GM18867 (cell line): ENCODE data around the gene BTG2.
A peak's percentile ranks its signal among the peaks of the same experiment; 100 is the strongest.
"Not testable (repeated sequence)": the region's sequence is repeated elsewhere in the genome, so short reads cannot be mapped to it uniquely, and the experiment has no call there.

Experiments
- ATAC-seq: cut with Tn5 transposase; IDR thresholded peaks from one replicate; pipeline ENCODE4 v1.9.1; 2021; ENCODE audit warnings: mild to moderate bottlenecking, moderate library complexity; ENCODE audit not compliant: unreplicated experiment

The BTG2 gene, protein sequence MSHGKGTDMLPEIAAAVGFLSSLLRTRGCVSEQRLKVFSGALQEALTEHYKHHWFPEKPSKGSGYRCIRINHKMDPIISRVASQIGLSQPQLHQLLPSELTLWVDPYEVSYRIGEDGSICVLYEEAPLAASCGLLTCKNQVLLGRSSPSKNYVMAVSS

DNA sequence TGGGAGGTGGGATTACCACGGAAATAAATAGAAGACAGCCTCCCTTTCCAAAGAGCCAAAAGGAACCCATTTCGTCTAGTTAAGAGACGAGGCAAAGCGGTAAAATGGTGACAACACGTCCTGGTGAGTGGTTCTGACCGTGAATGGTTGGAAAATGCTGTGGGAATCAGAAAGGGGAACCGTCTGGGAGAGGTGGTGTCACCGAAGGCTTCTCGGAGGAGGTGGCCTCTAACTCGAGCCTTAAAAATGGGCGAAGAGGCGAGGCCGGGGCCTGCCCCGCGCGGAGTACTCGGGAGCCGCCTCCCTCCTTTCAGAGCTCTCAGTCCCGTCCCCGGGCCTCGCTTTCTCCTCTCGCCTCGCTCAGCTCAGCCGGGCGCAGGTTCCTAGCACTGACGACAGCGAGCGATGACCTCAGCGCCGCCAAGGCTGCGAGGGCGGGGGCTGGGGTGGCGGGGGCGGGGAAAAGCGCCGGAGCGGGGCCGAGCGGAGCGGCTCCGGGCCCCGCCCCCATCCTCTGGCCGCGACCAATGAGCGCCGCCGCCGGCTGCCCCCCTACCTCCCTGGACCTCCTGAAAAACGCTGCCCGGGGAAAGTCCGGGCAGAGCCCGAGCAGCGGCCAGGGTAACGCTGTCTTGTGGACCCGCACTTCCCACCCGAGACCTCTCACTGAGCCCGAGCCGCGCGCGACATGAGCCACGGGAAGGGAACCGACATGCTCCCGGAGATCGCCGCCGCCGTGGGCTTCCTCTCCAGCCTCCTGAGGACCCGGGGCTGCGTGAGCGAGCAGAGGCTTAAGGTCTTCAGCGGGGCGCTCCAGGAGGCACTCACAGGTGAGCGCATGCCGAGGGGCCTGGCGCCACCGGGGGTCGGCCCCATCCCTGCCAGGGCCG is at the start of gene BTG2:
Gene BTG2 (plus strand): TSS at position 601 of the 890 bp plus-strand sequence. CDS start 88 bp downstream, at position 689.
- ATAC-seq: peak; percentile 71

DNA sequence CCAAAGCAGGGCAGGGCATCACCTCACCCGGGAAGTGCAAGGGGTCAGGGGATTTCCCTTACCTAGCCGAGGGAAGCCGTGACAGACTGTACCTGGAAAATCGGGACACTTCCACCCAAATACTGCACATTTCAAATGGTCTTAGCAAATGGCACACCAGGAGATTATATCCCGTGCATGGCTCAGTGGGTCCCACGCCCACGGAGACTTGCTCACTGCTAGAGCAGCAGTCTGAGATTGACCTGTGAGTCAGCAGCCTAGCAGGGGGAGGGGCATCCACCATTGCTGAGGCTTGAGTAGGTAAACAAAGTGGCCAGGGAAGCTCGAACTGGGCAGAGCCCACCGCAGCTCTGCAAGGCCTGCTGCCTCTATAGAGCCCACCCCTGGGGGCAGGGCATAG is 48.7 kb upstream of the BTG2 start:
- ATAC-seq: not testable (repeated sequence)

DNA sequence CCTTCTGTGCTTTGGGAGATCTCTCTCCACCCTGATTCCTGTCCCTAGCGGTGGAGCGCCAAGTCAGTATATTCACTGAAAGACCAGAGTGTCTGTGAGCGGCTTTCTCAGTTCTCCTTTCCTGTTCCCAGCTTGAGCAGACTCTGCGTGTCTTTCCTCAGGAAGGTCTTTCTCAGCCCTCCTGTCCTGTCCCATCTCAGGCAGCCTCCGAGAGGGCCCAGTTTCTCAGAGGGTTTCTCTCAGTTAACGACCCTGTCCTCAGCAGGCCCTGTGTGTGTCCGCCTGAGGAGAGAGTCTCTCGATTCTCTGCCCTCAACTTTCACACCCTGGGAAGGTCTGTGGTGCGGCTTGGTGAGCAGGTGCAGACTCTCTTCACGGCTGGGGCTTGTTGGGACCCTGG is 41.8 kb upstream of the BTG2 start:
- no peak for ATAC-seq

DNA sequence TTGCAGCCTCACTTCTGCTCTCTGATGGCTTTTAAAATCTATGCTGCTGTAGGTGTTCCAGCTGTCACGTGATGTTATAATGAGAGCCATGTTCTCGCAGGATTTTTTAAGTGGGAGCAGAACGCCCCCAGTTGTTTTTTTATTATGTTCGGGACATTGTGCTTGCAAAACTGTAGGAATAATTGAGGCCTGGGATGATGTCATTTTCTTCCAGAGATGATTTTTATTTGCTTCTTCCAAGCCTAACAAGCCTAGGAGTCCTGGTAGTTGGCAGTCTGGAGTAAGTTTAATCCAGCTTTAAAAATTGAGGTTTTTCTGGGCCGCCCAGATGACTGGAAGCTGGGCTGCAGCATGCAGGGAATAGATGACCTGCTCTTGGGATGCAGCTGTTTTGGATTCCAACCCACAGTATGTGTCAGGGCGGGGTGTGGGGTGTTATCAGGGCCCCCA is 41.2 kb upstream of the BTG2 start:
- no peak for ATAC-seq

DNA sequence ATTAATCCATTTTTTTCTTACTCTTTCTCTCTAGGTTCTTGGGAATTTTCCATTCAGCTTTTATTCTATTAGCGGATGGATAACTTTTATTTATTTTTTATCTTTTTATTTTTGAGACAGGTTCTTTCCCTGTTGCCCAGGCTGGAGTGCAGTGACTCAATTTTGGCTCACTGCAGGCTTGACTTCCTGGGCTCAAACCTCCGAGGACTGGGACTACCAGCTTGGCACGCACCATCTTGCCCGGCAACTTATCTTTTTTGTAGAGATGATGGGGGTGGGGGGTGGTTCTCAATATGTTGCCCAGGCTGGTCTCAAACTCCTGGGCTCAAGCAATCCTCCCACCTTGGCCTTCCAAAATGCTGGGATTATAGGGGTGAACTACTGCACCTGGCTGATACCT is 39.8 kb upstream of the BTG2 start:
- no peak for ATAC-seq

DNA sequence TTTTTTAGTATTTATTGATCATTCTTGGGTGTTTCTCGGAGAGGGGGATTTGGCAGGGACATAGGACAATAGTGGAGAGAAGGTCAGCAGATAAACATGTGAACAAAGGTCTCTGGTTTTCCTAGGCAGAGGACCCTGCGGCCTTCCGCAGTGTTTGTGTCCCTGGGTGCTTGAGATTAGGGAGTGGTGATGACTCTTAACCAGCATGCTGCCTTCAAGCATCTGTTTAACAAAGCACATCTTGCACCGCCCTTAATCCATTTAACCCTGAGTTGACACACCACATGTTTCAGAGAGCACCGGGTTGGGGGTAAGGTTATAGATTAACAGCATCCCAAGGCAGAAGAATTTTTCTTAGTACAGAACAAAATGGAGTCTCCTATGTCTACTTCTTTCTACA is 39.2 kb upstream of the BTG2 start:
- not testable (repeated sequence) for ATAC-seq

DNA sequence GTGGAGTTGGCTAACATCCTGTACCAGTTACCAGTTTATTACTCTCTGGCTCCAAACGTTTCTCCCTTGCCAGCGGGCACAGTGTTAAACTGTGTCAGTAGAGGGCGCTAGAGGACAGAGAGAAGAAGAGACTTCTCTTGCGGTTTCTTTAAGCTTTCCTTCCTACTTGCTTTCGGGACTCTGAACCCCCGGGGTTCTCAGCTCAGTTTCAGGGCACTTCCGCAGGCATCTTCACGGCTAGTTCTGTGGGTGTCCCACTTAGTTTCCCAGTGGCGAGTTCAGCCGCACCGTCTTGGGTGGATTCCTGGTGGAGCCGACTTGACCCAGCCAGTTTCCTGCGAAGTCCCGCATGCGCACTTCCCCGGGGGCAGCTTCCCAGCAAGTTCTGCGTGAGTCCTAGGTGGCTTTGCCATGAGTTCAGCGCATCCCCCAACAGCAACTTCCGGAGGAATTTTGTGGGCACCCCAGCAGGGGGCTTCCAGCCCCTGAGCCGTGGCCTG is 37.9 kb upstream of the BTG2 start:
- ATAC-seq: peak; percentile 43

DNA sequence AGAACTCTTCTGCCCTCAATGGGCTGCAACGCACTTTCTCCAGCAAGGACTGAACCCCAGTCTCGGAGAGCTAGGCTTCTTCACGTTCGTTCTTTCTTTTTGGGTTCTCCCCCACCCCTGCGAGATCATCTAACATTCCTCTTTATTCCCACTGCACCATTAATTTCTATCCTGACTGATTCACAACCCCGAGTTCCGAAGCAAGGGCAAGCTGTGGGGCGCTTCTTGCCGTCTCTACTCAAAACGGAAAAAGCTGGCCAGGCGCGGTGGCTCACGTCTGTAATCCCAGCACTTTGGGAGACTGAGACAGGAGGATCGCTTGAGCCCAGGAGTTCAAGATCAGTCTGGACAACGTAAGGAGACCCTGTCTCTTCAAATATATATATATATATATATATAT is 37.4 kb upstream of the BTG2 start:
- no peak for ATAC-seq

DNA sequence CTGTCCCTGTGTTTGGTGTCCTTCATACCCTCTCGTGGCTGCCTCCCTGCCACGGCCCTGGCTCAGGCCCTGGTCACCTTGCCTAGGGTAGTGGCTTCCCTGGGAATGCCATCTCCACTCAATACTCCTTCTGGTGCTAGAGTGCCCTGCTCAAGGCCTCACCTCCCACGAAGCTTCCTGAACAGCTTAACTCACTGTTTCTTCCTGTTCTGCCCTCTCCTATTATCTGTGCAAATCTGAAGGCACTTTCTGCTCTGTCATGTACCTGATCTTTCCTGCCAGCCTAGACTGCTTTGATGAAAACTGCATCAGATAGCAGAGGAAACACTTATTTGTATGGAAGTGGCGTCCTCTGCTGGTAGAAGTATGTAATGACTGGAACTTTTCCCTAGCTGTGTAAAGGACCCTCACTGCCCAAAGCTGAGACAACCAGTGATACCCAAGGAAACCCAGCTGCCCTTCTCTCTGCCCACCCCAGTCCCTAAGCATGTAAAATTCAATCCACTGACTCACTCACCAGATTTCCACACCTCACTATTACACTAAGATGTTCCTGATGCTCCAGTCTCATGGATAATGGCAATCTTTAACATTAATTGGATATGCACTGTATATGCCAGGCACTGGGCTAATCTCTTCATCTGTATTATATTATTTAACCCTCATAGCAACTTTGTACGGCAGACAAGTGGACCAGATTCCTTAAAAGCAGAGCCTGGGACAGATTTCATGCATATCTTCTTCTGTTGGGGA is 36.2 kb upstream of the BTG2 start:
- ATAC-seq: no peak

DNA sequence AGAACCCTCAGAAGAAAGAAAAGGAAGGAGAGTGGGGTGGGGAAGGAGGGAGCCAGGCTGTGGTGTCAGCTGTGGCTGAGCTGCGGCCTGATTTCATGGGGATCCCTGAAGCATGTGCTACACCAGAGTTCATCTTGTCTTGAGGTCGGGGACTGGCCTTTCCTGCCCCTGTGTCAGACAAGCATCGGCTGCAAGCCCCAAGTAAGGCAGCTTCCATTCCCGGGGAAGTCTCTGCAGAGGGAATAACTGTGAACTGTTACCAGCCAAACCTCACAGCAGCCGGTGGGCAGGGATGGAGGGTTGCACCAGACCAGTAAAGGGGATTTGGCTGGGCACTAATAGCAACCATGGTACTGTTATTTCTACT is 35.7 kb upstream of the BTG2 start:
- no peak for ATAC-seq

DNA sequence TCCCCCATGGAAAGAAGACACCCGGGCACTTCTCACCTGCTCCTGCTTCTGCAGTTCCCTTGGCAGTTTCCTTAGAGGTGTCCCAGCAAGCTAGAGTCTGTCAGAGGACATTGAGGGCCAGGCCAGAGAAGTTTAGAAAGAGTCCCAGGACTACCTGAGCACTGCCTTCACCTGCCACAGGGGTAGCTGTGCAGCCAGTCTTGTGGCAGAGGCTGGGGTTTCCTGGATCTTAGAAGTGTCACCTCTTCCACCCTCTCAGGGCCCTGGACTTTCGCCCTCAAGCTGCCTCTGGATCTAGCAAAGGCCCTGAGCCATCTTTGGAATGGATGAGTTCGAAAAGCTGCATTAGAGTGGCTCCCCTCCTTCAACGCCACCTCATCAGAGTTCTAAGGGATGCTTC is 34.9 kb upstream of the BTG2 start:
- ATAC-seq: no peak

DNA sequence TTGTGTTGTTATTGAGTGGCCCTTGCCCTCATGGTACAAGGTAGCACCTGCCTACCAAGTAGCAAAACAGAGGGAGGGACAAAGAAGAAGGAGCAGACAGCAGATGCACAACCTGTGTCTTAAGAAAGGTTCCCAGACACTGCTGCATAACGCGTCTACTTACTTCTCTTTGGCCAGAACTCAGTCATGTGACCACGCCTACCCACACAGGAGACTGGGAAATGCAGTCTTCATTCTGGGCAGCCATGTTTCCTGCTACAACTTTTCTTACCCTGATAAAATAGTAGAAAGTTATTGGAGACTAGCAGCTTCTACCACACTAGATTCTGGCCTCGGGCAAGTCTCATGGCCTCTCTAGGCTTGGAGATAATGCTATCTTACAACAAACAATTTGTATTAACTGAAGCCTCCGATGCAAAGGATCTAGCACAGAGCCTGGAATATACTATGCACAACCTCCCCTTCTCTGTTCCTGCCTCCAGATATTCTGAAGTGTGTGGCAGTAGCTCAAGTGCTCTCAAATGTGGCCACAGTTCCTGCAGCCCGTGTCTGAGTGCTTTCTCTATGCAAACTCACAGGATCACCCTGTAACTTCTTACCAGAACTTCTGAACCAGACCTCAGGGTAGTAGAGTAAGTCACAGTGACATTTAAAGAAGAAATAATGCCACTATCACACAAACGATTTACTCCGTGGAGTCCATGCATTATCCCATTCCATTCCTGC is 34.1 kb upstream of the BTG2 start:
- ATAC-seq: no peak

DNA sequence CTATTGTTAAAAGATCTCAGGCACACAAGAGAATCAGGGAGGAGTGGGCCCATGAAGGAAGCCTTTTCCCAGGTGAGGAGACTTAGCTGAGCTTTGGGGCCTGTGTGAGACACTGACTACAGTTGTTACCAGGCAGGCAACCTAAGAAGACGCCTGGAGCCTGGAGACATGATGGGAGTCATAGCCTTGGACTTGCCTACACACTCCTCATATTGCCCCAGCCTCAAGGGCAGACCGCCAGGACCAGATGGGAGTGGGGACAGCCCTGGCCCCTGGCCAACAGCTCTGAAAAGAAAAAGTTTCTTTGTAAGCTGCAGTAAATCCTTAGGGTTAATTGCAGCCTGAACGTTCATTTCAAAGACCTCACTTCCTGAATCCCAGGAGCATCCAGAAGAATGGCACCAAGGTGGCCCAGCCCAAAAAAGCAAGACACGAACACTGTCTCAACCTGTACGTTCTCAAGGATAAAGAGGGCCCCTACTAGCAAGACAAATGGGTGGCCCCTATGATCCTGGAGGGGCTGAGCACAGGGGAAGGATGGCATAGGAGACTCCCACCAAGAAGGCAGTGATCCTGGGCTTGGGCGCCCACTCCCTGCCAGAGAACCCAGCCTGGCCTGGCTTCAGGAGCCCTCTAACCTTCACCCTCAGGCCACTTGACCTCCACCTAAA is 33.2 kb upstream of the BTG2 start:
- ATAC-seq: no peak

DNA sequence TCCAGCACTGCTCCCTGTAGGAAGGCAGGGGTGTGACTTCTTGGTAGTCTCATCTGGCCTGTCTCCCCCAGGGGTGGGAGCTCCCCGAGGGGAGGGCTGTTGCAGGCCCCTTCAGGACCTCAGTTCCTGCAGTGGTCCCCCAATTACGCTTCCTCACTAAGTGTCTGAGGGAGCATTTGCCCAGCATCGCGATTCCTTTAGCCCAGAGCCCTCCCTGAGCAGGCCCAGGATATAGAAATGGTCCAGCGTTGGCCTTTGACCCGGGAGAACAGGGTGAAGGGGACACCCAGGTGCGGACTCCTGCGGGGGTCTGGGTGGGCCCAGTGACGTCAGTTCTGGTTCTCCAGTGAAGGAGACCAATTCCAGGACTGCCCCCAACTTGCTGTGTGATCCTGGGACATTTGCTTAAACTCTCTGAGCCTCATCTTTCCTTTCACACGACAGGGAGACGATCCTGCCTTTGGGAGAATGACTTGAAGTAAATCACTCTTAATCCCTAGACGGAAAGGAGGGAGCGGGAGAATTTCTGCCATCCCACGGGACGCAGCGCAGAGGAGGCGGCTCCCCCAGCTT is 32.6 kb upstream of the BTG2 start:
- ATAC-seq: no peak

DNA sequence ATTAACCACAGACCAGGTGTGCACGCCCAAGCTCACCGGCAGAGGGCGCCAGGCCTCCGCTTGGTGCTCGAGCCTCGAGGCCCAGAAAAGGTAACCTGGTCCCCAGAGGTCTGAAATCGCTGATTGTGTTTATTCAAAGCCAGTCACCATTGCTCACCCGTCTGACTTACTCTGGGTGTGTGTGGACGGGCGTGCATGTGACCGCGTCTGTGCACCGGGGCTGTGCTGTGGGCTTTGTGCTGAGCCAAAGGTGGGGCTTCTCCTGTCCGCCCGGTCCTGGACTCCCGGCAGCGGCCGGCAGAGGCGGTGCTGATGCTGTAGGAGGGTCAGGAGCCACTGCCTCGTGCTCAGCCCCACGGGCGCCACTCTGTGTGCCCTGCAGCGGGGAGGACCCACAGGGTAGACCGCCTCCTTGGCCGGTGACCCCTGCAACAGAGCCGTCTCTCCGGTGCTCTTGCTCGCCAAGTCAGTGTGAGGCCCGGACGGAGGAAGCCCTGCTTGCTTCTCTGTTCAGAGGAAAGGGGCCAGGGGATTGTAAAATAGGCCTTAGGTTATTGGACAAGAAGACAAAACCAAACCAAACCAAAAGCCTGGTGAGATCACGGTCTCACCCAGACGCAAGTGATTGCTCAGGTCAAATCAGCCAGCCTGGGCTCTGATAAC is 32.0 kb upstream of the BTG2 start:
- ATAC-seq: peak; percentile 59

DNA sequence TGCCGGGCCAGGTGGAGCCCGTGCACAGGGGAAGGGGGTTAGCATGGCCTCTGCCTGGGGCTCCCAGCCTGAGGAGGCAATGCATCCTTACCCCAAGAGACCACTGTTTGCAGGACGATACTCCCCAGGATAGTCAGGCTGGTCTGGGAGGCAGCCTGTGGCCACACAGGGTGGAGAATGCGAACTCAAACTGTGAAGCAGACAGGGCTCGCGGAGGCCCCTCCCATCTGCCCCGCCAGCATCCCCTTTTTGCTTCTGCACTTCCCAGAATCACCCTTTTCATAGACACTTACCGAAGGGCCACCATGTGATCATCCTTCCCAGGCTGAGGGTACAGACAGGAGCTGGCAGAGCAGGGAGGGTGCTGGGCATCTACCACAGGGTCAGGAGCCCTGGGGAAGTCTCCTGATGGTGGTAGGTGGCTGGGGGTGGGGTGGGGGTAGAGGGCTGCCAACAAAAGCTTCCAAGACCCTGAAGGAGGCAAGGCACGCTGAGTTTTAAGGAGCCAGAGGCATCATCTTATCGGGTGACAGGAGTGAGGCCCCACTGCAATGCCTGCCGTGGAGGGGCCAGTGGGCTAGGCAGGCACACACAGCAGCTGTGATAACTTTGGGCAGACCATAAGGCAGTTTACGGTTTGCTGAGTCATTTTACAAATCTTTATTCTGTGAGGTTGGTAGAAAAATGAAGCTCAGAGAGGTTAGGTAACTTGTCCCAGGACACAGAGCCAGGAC is 31.3 kb upstream of the BTG2 start:
- peak; percentile 22 for ATAC-seq

DNA sequence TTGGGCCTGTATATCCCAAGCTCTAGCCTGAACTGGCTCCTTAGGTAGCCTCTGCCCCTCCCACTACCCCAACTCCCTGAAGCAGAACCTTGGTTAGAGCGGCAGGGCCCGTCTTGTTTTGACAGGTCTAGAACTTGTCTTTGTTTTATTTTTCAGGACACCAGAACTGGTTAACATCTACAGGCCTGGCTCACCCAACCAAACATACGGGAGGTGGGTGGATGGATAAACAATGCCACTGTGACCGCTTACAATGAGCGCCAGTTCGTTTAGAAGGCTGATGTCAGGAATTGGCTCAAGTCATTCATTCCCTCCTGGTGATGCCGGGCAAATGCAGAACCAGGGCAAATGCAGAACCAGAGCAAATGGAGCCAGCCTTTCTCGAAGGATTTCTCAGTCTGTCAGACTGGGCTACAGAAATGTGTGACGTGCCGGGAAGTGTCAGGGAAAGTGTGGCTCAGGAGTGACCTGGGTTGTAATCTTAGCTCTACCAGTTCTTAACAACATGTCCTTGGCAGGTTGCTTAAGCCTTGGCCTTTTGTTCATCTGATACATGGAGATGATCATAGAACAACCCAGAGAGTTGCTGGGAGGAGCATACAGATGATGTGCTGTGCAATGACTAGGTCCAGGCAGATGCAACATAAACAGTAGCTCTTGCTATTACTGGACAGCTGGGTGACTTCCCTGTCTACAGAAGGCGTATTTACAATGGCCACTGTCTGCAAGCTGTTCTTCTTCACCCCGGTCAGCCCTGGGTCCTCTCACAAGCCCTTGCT is 30.5 kb upstream of the BTG2 start:
- ATAC-seq: no peak

DNA sequence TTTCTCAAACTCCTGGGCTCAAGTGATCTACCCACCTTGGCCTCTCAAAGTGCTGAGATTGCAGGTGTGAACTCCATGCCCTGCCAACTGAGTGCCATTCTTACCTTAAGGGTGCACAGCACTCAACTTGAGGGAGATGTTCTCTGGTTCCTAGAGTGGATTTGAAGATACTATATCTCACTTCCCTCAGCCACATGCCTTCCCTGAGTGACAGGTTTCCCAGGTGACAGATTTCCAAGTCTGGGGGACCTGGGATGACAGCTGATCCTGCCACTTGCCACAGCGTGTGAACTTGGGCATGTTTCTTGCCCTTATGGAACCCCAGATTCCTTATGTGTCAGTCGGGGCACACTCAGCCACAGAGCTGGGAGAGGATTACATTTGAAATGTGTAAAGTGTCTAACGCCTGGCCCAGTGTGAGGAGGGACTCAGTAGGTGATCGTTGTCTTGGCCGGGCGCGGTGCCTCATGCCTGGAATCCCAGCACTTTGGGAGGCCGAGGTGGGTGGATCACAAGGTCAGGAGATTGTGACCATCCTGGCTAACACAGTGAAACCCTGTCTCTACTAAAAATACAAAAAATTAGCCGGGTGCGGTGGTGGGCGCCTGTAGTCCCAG is 29.6 kb upstream of the BTG2 start:
- no peak for ATAC-seq
